H1 (cell line): ENCODE results near the gene ZMYND10. TPM values are rescaled to one million over a fixed set of nuclear protein-coding genes. Genes with fewer than 3 reads are reported as not detected.

Experiments
- ATF3 ChIP-seq: IDR thresholded peaks from 2 replicates; pipeline ENCODE4 v1.6.1; 2011; ENCODE audit warnings: low read depth, mild to moderate bottlenecking, low read length; ENCODE audit not compliant: insufficient read depth
- BRCA1 ChIP-seq: IDR thresholded peaks from 2 replicates; pipeline ENCODE4 v1.6.1; 2012; ENCODE audit warnings: low read depth, low read length, improper control_type of control experiment
- CBX8 ChIP-seq: fragments of 300-800, 300-1000 bp; sonication (generic); IDR thresholded peaks from 2 replicates; pipeline ENCODE4 v1.7.1; 2016; ENCODE audit warnings: low read depth, low read length, borderline replicate concordance
- E2F6 ChIP-seq: IDR thresholded peaks from 2 replicates; pipeline ENCODE4 v1.6.1; 2012; ENCODE audit warnings: inconsistent platforms
- HDAC6 ChIP-seq: IDR thresholded peaks from one replicate; pipeline ENCODE4 v1.7.1; 2012; ENCODE audit warnings: low read depth, mild to moderate bottlenecking, inconsistent platforms, low read length, moderate library complexity
- JUN ChIP-seq: IDR thresholded peaks from 2 replicates; pipeline ENCODE4 v1.6.1; 2011; ENCODE audit warnings: low read depth, mild to moderate bottlenecking, improper control_type of control experiment, low read length
- JUND ChIP-seq: IDR thresholded peaks from 2 replicates; pipeline ENCODE4 v1.6.1; 2011; ENCODE audit warnings: mild to moderate bottlenecking, improper control_type of control experiment, low read length
- KDM4A ChIP-seq: IDR thresholded peaks from one replicate; pipeline ENCODE4 v1.7.1; 2012; ENCODE audit warnings: low read depth, mild to moderate bottlenecking, moderate library complexity, low read length, inconsistent platforms; ENCODE audit not compliant: severe bottlenecking
- KDM5A ChIP-seq: fragments of 200-600 bp; IDR thresholded peaks from 2 replicates; pipeline ENCODE4 v1.7.1; 2012; ENCODE audit warnings: mild to moderate bottlenecking, low read length, inconsistent platforms, mixed read lengths
- MAFK ChIP-seq: IDR thresholded peaks from 2 replicates; pipeline ENCODE4 v1.6.1; 2012; ENCODE audit warnings: low read depth, mild to moderate bottlenecking, improper control_type of control experiment, low read length
- MAX ChIP-seq: IDR thresholded peaks from 2 replicates; pipeline ENCODE4 v1.6.1; 2012; ENCODE audit warnings: inconsistent platforms
- PHF8 ChIP-seq: fragments of 200-600 bp; sonication (generic); conservative IDR thresholded peaks from 2 replicates; pipeline ENCODE4 v1.7.1; 2012; ENCODE audit warnings: low read depth, mild to moderate bottlenecking, inconsistent platforms, low read length, moderate library complexity
- POLR2A ChIP-seq, 2 experiments: IDR thresholded peaks; 1 replicate in 1 of 2; 2 replicates in 1 of 2; pipeline ENCODE4 v1.6.1; 2011; ENCODE audit warnings: low read depth in 2 of 2, low read length in 2 of 2, mild to moderate bottlenecking in 2 of 2; ENCODE audit errors: control extremely low read depth in 1 of 2
- POLR2AphosphoS5 ChIP-seq: IDR thresholded peaks from 2 replicates; pipeline ENCODE4 v1.6.1; 2011; ENCODE audit warnings: low read depth, low read length
- POU5F1 ChIP-seq: IDR thresholded peaks from 2 replicates; pipeline ENCODE4 v1.6.1; 2011; ENCODE audit warnings: low read depth, mild to moderate bottlenecking, low read length, moderate library complexity
- RBBP5 ChIP-seq: IDR thresholded peaks from 2 replicates; pipeline ENCODE4 v1.7.1; 2012; ENCODE audit warnings: low read depth, mild to moderate bottlenecking, inconsistent platforms, low read length, moderate library complexity, borderline replicate concordance
- RNF2 ChIP-seq: fragments of 200-900, 300-1000 bp; sonication (generic); IDR thresholded peaks from 2 replicates; pipeline ENCODE4 v1.7.1; 2016; ENCODE audit warnings: borderline replicate concordance, low read depth, mild to moderate bottlenecking, antibody characterized with exemption, low read length; ENCODE audit not compliant: poor library complexity, severe bottlenecking; ENCODE audit errors: missing control alignments
- SAP30 ChIP-seq: fragments of 300-600 bp; sonication (generic); IDR thresholded peaks from 2 replicates; pipeline ENCODE4 v1.7.1; 2012; ENCODE audit warnings: low read length, moderate library complexity, mild to moderate bottlenecking, inconsistent platforms; ENCODE audit not compliant: insufficient read depth, insufficient replicate concordance
- SP1 ChIP-seq: IDR thresholded peaks from 2 replicates; pipeline ENCODE4 v1.6.1; 2011; ENCODE audit warnings: low read depth, low read length
- SRF ChIP-seq: IDR thresholded peaks from 2 replicates; pipeline ENCODE4 v1.6.1; 2011; ENCODE audit warnings: mild to moderate bottlenecking, low read depth, low read length, moderate library complexity
- TAF7 ChIP-seq: optimal IDR thresholded peaks from 2 replicates; pipeline ENCODE3; 2011; ENCODE audit warnings: low read depth, mild to moderate bottlenecking, inconsistent platforms, low read length, moderate library complexity, borderline replicate concordance
- TBP ChIP-seq: IDR thresholded peaks from 2 replicates; pipeline ENCODE4 v1.6.1; 2011; ENCODE audit warnings: low read depth, low read length, improper control_type of control experiment
- YY1 ChIP-seq: IDR thresholded peaks from 2 replicates; pipeline ENCODE4 v1.6.1; 2011; ENCODE audit warnings: low read depth, mild to moderate bottlenecking, low read length
- polyA plus RNA-seq, 7 experiments: library from polyadenylated mRNA; depleted of rRNA in 3 of 7; stranded (reverse) in 5 of 7; unstranded in 2 of 7; fragments of >200 nt in 5 of 7; fragments of 200-250 nt in 2 of 7; gene quantifications; 1 replicate in 5 of 7; 2 replicates in 1 of 7; 4 replicates in 1 of 7; pipeline versions ENCODE4 v1.2.1 to v1.2.3, GENCODE V29; 2011 to 2013; ENCODE audit warnings: missing spikeins in 2 of 7, mixed read lengths in 2 of 7
- total RNA-seq: library from RNA; stranded (reverse); fragmentation: NEBNext Ultra II Directional; extraction: Animal tissue kit (Norgen Biotek cat#: 25700); gene quantifications from 2 replicates; pipeline ENCODE4 v1.2.1, GENCODE V29; 2021

The ZMYND10 gene
- total and polyA plus RNA-seq, 2 of the 8 experiments (the other 6 are each of a cell fraction or from before 2014, with no cell fraction given) = 0.56 to 0.79 TPM

GRCh38 chr3:50327943-50328691 is 17.4 kb downstream of the ZMYND10 start, which contains the start of gene TUSC2 (continued):
- peak; percentile 62; the same call in 1 of the 2 replicates for TF ChIP-seq RBBP5
- no peak for TF ChIP-seq JUN
- peak; percentile 78 for TF ChIP-seq TBP
- TF ChIP-seq MAFK = no peak
- TF ChIP-seq SAP30 = peak; percentile 27
- TF ChIP-seq JUND = no peak
- TF ChIP-seq RNF2 = no peak
- TF ChIP-seq POLR2AphosphoS5 = peak; percentile 44; the same call in 1 of the 2 replicates
- no peak for TF ChIP-seq E2F6
- peak; percentile 88 for TF ChIP-seq KDM4A
- no peak for TF ChIP-seq HDAC6
- TF ChIP-seq POU5F1 = no peak
- peak; percentile 85 for TF ChIP-seq PHF8
- no peak for TF ChIP-seq BRCA1
- TF ChIP-seq CBX8 = no peak
- TF ChIP-seq KDM5A = peak; percentile 67; the same call in 1 of the 2 replicates
- no peak for TF ChIP-seq SRF
- peak; percentile 31 for TF ChIP-seq TAF7
- TF ChIP-seq SP1 = 0 out of 2 replicates have a peak, but pooled peaks have one; percentile 19
- TF ChIP-seq ATF3 = no peak
- TF ChIP-seq YY1 = no peak
- peak in 1 of 2 experiments; percentile 82; a peak in 1 of 3 replicates for TF ChIP-seq POLR2A (IDR thresholded peaks at IDR 0.05; ENCODE audit: control extremely low read depth in 1 of 2, low read depth in 2 of 2, low read length in 2 of 2)
- no peak; the same call in 1 of the 2 replicates for TF ChIP-seq MAX
